OCI-LY7 (cell line): ENCODE measurements around the gene PAQR5.

ENCODE experiments used
- CTCF ChIP-seq: fragments of 200-600 bp; sonication (generic); conservative IDR thresholded peaks from 2 replicates; pipeline ENCODE4 v1.5.1; 2014; ENCODE audit warnings: mild to moderate bottlenecking, antibody characterized with exemption, low read length, moderate library complexity, mixed read lengths
- EZH2phosphoT487 ChIP-seq: fragments of 200-600 bp; sonication (generic); IDR thresholded peaks from 2 replicates; pipeline ENCODE4 v1.6.1; 2018; ENCODE audit warnings: low read depth, borderline replicate concordance, mild to moderate bottlenecking, mixed run types, antibody characterized with exemption, low read length, moderate library complexity, mixed read lengths

- no peak for TF ChIP-seq CTCF
- no peak for TF ChIP-seq EZH2phosphoT487
Measured at GRCh38 chr15:69412701-69413100, 114.0 kb downstream of the PAQR5 start.
